Raji (cell line): ENCODE measurements around the gene NPTX1.

Experiments
- POLR2A ChIP-seq: IDR thresholded peaks from 2 replicates; pipeline ENCODE4 v1.6.1; 2011; ENCODE audit warnings: low read depth, low read length, control low read depth; ENCODE audit not compliant: insufficient read depth

NPTX1 gene

DNA sequence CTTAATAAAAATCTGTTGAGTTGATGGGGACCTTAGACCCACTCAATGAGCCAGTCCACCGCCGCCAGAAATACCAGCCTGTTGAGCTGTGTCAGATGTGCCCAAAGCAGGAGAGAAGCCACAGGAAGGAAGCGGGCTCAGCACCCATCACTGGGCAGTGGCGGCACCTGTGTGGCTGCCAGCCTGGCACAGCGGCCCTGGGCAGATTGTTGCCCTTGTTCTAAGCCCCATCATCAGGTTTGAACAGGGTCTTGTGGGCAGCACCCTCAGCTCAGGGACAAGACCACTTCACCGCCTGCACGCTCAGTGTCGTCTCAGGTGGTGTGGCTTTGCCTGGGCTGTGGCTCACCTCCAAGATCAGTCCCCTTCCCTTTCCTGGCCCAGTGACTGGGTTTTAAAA, 52.1 kb downstream of the NPTX1 start:
- TF ChIP-seq POLR2A = no peak

DNA sequence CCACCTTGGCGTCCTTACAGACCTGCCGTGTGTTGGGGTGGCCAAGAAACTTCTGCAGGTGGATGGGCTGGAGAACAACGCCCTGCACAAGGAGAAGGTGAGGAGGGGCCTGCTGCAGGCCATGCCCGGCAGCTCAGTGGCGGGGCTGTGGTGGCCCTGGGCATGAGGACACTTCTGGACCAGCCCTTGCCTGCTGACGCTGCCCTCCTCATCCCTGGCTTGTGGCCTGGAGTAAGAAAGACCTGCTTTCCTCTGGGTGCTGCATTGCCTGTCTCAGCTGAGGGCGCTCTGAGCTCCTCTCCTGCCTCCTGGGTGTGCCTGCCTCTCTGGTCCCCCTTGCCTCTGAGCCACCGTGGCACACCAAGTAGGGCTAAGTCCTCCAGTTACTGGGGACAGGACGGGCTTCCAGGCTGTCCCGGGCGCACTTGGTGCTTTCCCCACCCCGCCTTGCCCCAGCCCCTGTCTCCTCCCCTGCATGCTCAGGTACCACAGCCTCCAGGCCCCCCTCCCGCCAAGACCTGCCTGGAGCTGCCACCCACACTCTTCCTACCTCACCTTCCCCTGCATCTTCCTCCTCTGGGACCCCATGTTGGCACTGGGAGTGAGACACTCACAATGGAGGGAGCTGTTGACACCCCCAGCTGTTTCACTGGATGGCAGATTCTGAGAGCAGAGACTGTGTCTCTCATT, 52.7 kb downstream of the NPTX1 start:
- no peak for TF ChIP-seq POLR2A

GRCh38 chr17:80422981-80423380, 53.4 kb downstream of the NPTX1 start:
- no peak for TF ChIP-seq POLR2A

DNA sequence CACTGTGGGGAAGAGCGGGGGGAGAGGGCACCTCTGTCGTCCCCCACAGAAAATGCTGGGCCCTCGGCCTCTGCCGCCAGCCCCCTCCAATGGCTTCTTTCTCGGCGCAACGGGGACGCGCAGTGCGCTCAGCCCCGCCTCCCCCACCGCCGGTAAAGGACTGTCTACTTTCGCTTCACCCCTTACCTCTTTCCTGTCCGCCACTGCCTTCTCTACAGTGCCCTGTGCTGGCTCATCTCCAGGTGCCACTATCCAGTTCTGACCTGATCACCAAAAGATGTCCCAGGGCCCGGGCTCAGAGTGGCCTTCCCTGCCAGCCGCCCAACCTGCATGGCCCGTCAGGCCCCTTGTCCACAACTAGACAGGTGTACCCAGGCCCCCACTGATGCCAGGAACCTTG, 54.1 kb downstream of the NPTX1 start:
- no peak for TF ChIP-seq POLR2A

- TF ChIP-seq POLR2A = no peak
Observed at GRCh38 chr17:80421381-80422090, 54.9 kb downstream of the NPTX1 start.

DNA sequence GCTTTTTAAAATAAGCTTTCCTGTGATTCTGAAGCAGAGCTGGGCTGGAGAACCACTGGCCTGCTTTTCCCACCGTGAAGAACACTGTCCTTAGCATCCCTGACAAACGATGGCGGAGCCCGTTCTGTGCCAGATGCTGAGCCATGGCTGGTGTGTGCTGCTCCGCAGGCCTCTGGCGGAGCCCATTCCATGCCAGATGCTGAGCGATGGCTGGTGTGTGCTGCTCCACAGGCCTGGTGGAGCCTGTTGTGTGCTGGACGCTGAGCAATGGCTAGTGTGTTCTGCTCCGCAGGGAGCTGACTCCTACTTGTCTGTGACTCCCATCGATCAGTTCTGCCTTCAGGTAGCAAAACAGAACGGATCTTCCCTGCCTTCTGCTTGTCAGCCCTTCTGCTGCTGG, 57.2 kb downstream of the NPTX1 start:
- no peak for TF ChIP-seq POLR2A

GRCh38 chr17:80418589-80418988, 57.8 kb downstream of the NPTX1 start:
- no peak for TF ChIP-seq POLR2A
